Muscle of leg (tissue), 11 donors: ENCODE data around the gene ACTN1. TPM values are rescaled to one million over a fixed set of nuclear protein-coding genes. Genes with fewer than 3 reads are reported as not detected.

ENCODE experiments used
- DNase-seq: peaks from one replicate; pipeline ENCODE4 v3.0.0; 2013
- H3K27ac ChIP-seq: one replicate; pipeline ENCODE4 v1.5.1; 2013; ENCODE audit warnings: mild to moderate bottlenecking, low read length, control low read depth
- H3K27me3 ChIP-seq: one replicate; pipeline ENCODE4 v1.6.1; 2013; ENCODE audit warnings: low read length; ENCODE audit not compliant: control insufficient read depth, insufficient read depth
- H3K36me3 ChIP-seq: one replicate; pipeline ENCODE4 v1.6.1; 2013; ENCODE audit warnings: low read length; ENCODE audit not compliant: control insufficient read depth, insufficient read depth
- H3K4me1 ChIP-seq: one replicate; pipeline ENCODE4 v1.6.1; 2013; ENCODE audit warnings: low read length; ENCODE audit not compliant: control insufficient read depth, insufficient read depth
- H3K4me3 ChIP-seq: one replicate; pipeline ENCODE4 v1.5.1; 2013; ENCODE audit warnings: low read length, control low read depth
- H3K9me3 ChIP-seq: replicated peaks from 2 replicates; pipeline ENCODE4 v1.6.1; 2013; ENCODE audit warnings: low read depth, low read length; ENCODE audit not compliant: control insufficient read depth
- WGBS: methylation state at CpG from one replicate; pipeline ENCODE4 v1.1.5; 2013; ENCODE audit warnings: missing lambda C conversion rate; ENCODE audit not compliant: insufficient coverage; 5-methylcytosine and 5-hydroxymethylcytosine counted together
- polyA plus RNA-seq, 8 donors: library from polyadenylated mRNA; unstranded; fragments of 120-200 nt; gene quantifications; one replicate each; pipeline versions ENCODE4 v1.2.1 to v1.2.3, GENCODE V29; 2013; ENCODE audit warnings: inconsistent platforms in 1 of 8, low replicate concordance in 1 of 8; ENCODE audit not compliant: insufficient read length in 8 of 8, insufficient read depth in 1 of 8
- total RNA-seq: library from RNA; stranded (reverse); fragments of 120-200 nt; gene quantifications from one replicate; pipeline ENCODE4 v1.2.4, GENCODE V29; 2013

ACTN1 gene
- total and polyA plus RNA-seq, 9 donors: 30.3 to 58.5 (median 48.5) TPM

- H3K9me3 ChIP-seq: no peaks in the 10 kb centered on the region
- H3K27ac ChIP-seq: no peak overlapping the region
- DNase-seq: peak; percentile 11
- no peak overlapping the region for H3K4me3 ChIP-seq
- H3K27me3 ChIP-seq: no peaks in the 10 kb centered on the region
- H3K36me3 ChIP-seq: no peaks in the 10 kb centered on the region
- peaks cover 21% of the 10 kb centered on the region for H3K4me1 ChIP-seq
- no CpG with 5 or more reads among the region's 1 CpG for WGBS
These were observed 31.5 kb upstream of the ACTN1 start for GRCh38 chr14:69010648-69011047.

GRCh38 chr14:69008421-69008884 is 29.4 kb upstream of the ACTN1 start:
- WGBS: no CpG with 5 or more reads among the region's 1 CpG
- DNase-seq: peak; percentile 88
- Histone ChIP-seq H3K9me3 (no peaks in the 10 kb centered on the region), H3K36me3 (no peaks in the 10 kb centered on the region), H3K27me3 (no peaks in the 10 kb centered on the region), H3K4me3 (no peak overlapping the region), H3K27ac (peak overlapping the region; percentile 84), H3K4me1 (peaks cover 29% of the 10 kb centered on the region)

GRCh38 chr14:69006346-69006745 is 27.2 kb upstream of the ACTN1 start:
- no peaks in the 10 kb centered on the region for H3K36me3 ChIP-seq
- H3K27ac ChIP-seq: no peak overlapping the region
- no peaks in the 10 kb centered on the region for H3K27me3 ChIP-seq
- 89% methylated on average over 3 of the region's 5 CpGs for WGBS
- no peaks in the 10 kb centered on the region for H3K9me3 ChIP-seq
- no peak for DNase-seq
- H3K4me1 ChIP-seq: peaks cover 26% of the 10 kb centered on the region
- H3K4me3 ChIP-seq: no peak overlapping the region

- no peak overlapping the region for H3K4me3 ChIP-seq
- H3K27me3 ChIP-seq: no peaks in the 10 kb centered on the region
- H3K27ac ChIP-seq: no peak overlapping the region
- DNase-seq: peak; percentile 80
- WGBS: 45% methylated on average over 6 of the region's 11 CpGs
- no peaks in the 10 kb centered on the region for H3K36me3 ChIP-seq
- H3K9me3 ChIP-seq: no peaks in the 10 kb centered on the region
- H3K4me1 ChIP-seq: peaks cover 26% of the 10 kb centered on the region
These were observed 26.5 kb upstream of the ACTN1 start for GRCh38 chr14:69005432-69006148.

GRCh38 chr14:69004731-69005431 is 25.8 kb upstream of the ACTN1 start:
- Histone ChIP-seq H3K4me3 (no peak overlapping the region), H3K9me3 (no peaks in the 10 kb centered on the region), H3K27ac (no peak overlapping the region), H3K4me1 (peaks cover 26% of the 10 kb centered on the region), H3K27me3 (no peaks in the 10 kb centered on the region), H3K36me3 (no peaks in the 10 kb centered on the region)
- 13% methylated on average over 2 of the region's 7 CpGs for WGBS
- peak; percentile 25 for DNase-seq

- no peaks in the 10 kb centered on the region for H3K36me3 ChIP-seq
- no peaks in the 10 kb centered on the region for H3K9me3 ChIP-seq
- no peaks in the 10 kb centered on the region for H3K27me3 ChIP-seq
- H3K4me1 ChIP-seq: peaks cover 22% of the 10 kb centered on the region
- 83% methylated on average over 10 of the region's 10 CpGs for WGBS
- no peak overlapping the region for H3K27ac ChIP-seq
- no peak for DNase-seq
- no peak overlapping the region for H3K4me3 ChIP-seq
These were observed 24.5 kb upstream of the ACTN1 start for GRCh38 chr14:69003626-69004025.

- DNase-seq: peak; percentile 25
- H3K9me3 ChIP-seq: no peaks in the 10 kb centered on the region
- H3K27me3 ChIP-seq: no peaks in the 10 kb centered on the region
- H3K4me3 ChIP-seq: no peak overlapping the region
- no peak overlapping the region for H3K27ac ChIP-seq
- WGBS: 72% methylated on average over 3 of the region's 3 CpGs
- peaks cover 17% of the 10 kb centered on the region for H3K4me1 ChIP-seq
- H3K36me3 ChIP-seq: no peaks in the 10 kb centered on the region
These were observed 23.0 kb upstream of the ACTN1 start for GRCh38 chr14:69002069-69002468.

- no peaks in the 10 kb centered on the region for H3K36me3 ChIP-seq
- H3K27ac ChIP-seq: no peak overlapping the region
- DNase-seq: no peak
- H3K9me3 ChIP-seq: no peaks in the 10 kb centered on the region
- peaks cover 17% of the 10 kb centered on the region for H3K4me1 ChIP-seq
- H3K27me3 ChIP-seq: no peaks in the 10 kb centered on the region
- no peak overlapping the region for H3K4me3 ChIP-seq
- WGBS: no CpG with 5 or more reads among the region's 2 CpGs
These were observed 22.3 kb upstream of the ACTN1 start for GRCh38 chr14:69001375-69001774.

- 52% methylated on average over 2 of the region's 5 CpGs for WGBS
- DNase-seq: no peak
These were observed 19.0 kb upstream of the ACTN1 start for GRCh38 chr14:68998062-68998461.

GRCh38 chr14:68995731-68996130 is 16.6 kb upstream of the ACTN1 start:
- no peak overlapping the region for H3K27ac ChIP-seq
- no peak overlapping the region for H3K4me3 ChIP-seq
- H3K9me3 ChIP-seq: no peaks in the 10 kb centered on the region
- WGBS: no CpG with 5 or more reads among the region's 4 CpGs
- no peak for DNase-seq
- H3K27me3 ChIP-seq: no peaks in the 10 kb centered on the region
- no peaks in the 10 kb centered on the region for H3K4me1 ChIP-seq
- H3K36me3 ChIP-seq: no peaks in the 10 kb centered on the region

More at GRCh38 chr14:68998062-68998461, 19.0 kb upstream of the ACTN1 start:
- Histone ChIP-seq H3K4me3 (no peak overlapping the region), H3K9me3 (no peaks in the 10 kb centered on the region), H3K36me3 (no peaks in the 10 kb centered on the region), H3K27me3 (no peaks in the 10 kb centered on the region), H3K27ac (no peak overlapping the region), H3K4me1 (no peaks in the 10 kb centered on the region)
